Measurements from ENCODE around the gene SCYGR4.
"Not testable (repeated sequence)": the region's sequence is repeated elsewhere in the genome, so short reads cannot be mapped to it uniquely, and the experiment has no call there.

The SCYGR4 gene

DNA sequence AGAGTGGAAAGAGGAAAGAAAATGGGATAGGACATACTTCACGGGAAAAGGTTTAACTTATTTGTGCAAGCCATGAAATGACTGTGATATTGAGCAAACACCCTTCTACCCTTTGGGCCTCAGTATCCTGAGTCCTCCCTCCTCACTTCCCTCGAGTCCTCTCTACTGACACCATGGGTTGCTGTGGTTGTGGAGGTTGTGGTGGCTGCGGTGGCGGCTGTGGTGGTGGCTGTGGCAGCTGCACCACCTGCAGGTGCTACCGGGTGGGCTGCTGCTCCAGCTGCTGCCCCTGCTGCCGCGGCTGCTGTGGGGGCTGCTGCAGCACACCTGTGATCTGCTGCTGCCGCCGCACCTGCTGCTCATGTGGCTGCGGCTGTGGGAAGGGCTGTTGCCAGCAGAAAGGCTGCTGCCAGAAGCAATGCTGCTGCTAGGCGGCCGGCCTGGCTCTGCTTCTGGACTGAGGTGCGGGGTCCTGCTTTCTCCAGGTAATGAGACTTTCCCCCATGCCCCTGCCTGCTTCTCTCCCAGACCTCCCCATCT is 49.4 kb downstream of the SCYGR4 start, which contains the start of gene SCYGR5:
TSS of gene SCYGR5 (plus strand) at position 174 of the 540 bp plus-strand sequence. CDS start at position 174, 0 bp downstream.
- DNase-seq (ENCODE audit: low spot score): not testable (repeated sequence)

Data from left forelimb (tissue), 1 donor.